ENCODE results near the gene WNK1.

WNK1 gene

DNA sequence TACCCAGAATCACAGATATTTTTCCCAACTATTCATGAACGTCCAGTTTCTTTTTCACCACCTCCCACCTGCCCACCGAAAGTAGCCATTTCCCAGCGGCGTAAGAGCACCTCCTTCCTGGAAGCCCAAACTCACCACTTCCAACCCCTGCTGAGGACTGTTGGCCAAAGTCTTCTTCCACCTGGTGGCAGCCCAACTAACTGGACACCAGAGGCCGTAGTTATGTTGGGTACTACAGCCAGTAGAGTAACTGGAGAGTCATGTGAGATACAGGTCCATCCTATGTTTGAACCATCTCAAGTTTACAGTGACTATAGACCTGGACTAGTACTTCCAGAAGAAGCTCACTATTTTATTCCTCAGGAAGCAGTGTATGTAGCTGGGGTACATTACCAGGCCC is 115.5 kb downstream of the WNK1 start:
- no peak for DNase-seq

DNA sequence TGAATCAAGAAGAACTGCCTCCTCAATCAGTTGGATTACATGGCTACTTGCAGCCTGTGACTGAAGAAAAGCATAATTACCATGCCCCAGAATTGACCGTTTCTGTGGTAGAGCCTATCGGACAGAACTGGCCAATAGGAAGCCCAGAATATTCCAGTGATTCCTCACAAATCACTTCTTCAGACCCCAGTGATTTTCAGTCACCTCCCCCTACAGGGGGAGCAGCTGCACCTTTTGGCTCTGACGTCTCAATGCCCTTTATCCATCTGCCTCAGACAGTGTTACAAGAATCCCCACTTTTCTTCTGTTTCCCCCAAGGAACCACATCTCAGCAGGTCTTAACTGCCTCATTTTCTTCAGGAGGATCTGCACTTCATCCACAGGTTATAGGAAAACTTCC is 116.3 kb downstream of the WNK1 start:
- no peak for DNase-seq

DNA sequence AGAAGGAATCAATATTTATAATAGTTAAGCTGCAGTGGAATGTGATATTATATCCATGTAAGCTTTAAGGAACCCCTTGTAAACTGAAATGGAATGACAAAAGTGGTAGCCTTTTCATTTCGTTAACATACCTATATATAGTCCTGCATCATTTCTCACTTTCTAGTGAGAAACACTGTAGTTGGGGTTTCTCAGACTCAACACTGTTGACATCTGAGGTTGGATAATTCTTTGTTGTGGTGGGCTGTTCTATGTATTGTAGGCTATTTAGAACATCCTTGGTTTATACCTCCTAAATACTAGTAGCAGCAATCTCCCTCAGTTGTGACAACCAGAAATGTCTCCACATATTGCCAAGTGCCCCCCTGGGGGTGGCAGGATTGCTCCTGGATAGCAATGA is 118.0 kb downstream of the WNK1 start:
- DNase-seq = no peak

DNA sequence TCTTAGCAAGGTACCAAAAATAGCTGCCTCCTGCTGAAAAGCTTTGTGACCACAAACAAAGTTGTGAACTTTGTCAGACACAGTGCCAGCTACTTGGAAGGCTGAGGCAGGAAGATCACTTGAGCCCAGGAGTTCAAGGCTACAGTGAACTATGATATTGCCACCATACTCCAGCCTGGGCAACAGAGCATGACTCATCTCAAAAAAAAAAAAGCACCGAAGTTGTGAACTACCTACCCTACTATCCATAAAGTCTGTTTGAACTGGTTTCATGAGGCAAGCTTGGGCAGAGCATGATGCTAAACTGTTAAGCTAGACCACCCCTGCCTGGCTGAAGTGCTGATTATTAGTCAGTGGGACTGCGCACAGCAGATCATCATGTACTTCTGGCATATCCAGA is 121.6 kb downstream of the WNK1 start:
- no peak for DNase-seq

DNA sequence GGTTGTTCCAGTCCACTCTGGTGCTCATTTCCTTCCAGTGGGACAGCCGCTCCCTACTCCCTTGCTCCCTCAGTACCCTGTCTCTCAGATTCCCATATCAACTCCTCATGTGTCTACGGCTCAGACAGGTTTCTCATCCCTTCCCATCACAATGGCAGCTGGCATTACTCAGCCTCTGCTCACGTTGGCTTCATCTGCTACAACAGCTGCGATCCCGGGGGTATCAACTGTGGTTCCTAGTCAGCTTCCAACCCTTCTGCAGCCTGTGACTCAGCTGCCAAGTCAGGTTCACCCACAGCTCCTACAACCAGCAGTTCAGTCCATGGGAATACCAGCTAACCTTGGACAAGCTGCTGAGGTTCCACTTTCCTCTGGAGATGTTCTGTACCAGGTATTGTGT is 127.3 kb downstream of the WNK1 start:
- DNase-seq = no peak

DNA sequence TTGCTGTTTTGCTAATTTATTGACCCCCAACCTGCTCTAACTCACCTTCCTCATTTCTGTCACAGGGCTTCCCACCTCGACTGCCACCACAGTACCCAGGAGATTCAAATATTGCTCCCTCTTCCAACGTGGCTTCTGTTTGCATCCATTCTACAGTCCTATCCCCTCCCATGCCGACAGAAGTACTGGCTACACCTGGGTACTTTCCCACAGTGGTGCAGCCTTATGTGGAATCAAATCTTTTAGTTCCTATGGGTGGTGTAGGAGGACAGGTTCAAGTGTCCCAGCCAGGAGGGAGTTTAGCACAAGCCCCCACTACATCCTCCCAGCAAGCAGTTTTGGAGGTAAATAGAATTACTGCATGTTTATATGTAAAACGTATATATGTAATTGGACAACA is 128.3 kb downstream of the WNK1 start:
- no peak for DNase-seq

DNA sequence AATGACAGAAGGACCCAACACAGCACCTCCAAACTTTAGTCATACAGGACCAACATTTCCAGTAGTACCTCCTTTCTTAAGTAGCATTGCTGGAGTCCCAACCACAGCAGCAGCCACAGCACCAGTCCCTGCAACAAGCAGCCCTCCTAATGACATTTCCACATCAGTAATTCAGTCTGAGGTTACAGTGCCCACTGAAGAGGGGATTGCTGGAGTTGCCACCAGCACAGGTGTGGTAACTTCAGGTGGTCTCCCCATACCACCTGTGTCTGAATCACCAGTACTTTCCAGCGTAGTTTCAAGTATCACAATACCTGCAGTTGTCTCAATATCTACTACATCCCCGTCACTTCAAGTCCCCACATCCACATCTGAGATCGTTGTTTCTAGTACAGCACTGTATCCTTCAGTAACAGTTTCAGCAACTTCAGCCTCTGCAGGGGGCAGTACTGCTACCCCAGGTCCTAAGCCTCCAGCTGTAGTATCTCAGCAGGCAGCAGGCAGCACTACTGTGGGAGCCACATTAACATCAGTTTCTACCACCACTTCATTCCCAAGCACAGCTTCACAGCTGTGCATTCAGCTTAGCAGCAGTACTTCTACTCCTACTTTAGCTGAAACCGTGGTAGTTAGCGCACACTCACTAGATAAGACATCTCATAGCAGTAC is 132.5 kb downstream of the WNK1 start:
- DNase-seq = no peak

DNA sequence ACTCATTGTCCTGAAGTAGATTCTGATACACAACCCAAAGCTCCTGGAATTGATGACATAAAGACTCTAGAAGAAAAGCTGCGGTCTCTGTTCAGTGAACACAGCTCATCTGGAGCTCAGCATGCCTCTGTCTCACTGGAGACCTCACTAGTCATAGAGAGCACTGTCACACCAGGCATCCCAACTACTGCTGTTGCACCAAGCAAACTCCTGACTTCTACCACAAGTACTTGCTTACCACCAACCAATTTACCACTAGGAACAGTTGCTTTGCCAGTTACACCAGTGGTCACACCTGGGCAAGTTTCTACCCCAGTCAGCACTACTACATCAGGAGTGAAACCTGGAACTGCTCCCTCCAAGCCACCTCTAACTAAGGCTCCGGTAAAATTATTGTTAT is 133.3 kb downstream of the WNK1 start:
- DNase-seq = no peak

DNA sequence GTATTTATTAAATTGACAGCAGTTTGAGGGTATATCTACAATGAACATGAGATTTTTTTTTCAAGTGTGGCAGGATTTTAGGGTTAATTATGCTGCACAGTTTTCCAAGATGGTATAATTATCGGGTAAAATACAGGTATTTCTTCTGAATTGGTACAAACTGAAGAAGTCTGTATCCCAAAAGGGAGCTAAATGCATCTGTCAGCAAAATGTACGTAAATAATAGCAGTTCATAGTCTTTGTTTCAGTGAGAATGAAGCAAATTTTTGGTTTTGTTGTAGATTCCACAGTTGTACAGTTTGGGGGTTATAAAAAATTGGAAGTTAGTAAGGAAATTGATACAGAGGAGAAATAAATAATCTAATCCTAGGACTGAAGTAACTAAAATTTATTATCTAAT is 133.8 kb downstream of the WNK1 start:
- DNase-seq = no peak

DNA sequence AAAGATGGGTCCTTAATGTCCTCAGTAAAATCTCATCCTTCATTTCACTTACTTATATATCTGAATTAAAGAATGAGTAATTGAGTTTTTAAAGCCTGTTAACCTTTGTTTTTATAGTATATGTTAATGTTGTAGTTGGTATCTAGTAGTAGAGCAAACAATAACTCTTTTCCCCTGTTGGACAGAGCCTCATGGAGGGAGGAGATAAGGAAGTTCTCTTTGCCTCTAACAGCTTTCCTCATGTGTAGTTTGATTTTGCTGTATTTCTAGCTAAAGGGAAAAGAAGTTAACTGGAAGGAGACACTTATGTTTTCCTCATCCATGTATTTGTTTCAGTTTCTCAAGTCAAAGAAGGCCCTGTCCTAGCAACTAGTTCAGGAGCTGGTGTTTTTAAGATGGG is 141.8 kb downstream of the WNK1 start:
- DNase-seq = no peak

DNA sequence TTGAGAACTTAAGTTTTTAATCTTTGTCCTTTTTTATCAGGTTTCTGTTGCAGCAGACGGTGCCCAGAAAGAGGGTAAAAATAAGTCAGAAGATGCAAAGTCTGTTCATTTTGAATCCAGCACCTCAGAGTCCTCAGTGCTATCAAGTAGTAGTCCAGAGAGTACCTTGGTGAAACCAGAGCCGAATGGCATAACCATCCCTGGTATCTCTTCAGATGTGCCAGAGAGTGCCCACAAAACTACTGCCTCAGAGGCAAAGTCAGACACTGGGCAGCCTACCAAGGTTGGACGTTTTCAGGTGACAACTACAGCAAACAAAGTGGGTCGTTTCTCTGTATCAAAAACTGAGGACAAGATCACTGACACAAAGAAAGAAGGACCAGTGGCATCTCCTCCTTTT is 143.7 kb downstream of the WNK1 start:
- DNase-seq = no peak

DNA sequence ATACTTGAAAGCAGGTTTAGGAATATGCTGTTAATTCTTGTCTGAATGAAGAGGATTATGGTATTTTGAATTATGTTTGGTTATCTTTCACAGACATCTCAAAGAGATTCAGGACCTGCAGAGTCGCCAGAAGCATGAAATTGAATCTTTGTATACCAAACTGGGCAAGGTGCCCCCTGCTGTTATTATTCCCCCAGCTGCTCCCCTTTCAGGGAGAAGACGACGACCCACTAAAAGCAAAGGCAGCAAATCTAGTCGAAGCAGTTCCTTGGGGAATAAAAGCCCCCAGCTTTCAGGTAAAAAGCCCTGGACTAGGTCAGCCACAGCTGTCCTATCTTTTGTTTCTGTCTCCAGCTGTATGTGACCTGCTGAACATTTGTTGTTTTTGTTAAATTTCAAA is 145.0 kb downstream of the WNK1 start:
- DNase-seq = no peak

DNA sequence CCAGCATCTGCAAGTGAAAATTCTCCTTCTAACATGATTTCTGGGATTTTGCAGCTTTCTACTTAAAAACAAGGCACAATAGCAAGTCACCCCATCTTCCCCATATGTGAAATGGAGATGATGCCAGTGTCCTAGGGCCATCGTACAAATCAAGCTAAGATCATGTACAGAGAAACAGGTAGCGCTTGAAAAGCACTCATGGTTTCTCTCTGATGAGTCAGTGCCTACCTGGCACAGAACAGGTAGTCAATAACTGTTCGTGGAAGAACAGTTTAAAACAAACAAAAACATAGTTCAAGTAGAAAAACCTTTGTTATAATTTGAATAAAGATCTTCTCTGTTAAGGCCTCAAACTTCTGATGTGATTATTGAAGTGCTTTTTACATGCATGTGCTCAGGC is 150.2 kb downstream of the WNK1 start:
- DNase-seq = no peak

DNA sequence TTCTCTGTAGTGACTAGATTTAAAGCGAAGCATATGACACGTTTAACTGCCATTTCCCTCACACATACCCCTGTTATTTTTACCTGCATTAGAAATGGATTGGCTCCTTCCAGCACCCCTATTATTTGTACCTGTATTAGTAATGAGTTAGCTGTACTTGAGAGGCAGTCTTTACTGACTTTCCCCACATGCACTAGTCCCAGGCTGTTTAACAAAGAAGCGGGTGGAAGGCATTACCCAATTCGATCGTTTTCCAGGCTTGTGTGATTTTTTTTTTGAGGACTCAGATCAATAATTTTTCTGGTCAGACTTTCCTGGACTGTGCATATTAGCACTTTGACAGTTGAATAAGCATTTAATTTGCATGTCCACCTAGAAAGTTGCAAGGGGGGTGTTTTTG is 150.7 kb downstream of the WNK1 start:
- DNase-seq = no peak

DNA sequence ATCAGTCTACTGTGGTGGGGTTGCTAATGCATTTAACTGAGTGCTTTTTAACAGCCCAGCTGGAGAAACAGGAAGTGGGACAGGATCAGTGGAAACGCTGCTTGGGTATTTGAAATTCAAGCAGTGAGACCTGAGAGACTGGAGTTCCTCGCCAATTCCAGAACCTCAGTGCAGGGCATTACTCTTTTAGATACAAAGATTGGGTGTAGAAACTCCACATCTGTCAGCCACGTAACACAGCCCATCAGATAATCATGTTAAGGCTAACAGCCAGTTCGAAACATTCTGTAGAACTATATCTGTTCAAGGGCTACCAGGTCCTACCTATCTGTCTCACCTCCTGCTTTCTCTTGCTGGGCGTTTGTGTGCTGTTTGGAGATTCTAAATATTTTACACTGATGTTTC is 151.6 kb downstream of the WNK1 start:
- no peak for DNase-seq

DNA sequence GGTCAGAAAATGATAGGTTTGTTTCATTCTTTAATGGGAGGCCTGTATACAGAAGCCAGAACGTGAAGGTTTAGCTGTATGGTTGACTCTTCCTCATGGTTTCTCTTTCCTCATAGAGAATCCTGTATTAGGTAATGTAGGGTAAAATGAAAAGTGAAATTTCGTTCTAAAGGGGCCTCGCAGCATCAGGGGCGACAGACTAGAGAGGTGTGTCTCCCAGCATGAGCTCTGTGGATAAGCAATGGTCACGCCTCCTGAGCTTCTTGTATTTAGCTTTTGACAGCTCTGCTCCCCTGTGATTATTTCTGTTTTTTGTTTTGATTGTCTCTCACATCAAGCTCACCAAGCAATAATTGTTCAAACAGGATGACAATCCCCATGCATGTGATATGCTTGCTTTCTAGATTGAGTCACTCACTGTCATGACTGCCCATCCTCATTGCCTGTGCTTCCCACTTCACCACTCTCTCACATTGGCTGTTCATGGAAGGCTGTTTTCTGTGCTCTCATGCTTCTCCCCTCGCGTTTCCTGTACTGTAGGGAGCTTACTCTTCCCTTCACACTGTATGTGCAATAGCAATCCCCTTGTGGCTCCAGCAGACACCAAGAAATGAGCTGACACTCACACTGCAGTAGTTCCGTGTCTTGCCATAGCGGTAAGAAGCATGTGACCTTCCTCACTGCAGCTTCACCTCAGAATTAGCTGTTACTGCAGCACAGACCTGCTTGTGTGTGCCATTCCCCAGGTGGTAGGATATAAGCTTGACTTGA is 153.1 kb downstream of the WNK1 start:
- no peak for DNase-seq

DNA sequence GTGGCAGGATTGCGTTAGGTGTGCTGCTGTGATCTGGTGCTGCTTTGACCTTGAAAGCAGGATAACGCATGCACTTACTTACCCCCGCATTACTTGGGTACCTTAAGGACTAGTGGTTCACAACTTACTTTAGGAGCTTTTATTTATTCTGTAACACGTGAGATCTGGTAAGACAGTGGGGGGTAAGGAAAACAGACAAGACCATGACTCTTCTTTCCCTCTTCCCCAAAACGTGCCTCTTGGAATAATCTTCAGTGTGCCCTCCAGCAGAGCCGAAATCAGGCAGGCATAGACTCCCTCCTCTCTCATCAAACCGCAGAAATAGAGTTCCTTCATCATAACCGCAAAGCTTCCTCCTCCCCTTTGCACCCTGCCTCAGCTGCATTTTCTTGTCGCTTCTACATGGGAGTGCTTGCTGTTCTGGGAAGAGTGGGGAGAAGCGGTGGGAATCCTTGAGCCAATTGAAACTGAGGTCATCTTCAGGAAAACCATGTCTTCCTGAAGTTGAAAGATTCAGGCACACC is 153.7 kb downstream of the WNK1 start:
- no peak for DNase-seq

DNA sequence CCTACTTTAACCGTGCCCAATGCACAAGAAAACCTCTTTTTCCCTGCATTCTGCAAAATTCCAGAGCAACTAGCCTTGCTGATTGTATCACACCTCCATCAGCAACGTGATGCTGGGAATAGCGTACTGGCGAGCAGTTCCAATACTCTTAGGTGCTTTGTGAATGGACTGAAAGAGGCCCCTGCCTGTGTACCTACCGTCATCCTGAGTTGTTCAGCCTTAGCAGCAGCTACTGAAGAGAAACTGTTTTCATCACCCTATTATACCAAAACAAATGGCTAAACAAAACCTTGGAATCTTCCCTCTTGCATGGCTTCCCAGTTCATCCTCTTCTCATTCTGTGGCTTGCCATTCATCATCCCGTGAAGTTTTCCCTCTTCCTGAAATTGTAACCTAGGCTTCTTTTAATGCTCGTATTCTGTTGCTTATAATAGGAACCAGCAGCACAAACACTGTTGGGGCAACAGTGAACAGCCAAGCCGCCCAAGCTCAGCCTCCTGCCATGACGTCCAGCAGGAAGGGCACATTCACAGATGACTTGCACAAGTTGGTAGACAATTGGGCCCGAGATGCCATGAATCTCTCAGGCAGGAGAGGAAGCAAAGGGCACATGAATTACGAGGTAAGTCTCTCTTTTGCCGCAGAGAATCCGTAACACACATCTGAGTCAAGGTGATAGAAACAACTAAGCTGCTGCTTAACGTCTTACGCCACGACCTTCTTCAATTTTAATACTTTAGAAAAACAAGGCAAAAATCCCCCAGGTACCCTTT is 155.2 kb downstream of the WNK1 start:
- no peak for DNase-seq

DNA sequence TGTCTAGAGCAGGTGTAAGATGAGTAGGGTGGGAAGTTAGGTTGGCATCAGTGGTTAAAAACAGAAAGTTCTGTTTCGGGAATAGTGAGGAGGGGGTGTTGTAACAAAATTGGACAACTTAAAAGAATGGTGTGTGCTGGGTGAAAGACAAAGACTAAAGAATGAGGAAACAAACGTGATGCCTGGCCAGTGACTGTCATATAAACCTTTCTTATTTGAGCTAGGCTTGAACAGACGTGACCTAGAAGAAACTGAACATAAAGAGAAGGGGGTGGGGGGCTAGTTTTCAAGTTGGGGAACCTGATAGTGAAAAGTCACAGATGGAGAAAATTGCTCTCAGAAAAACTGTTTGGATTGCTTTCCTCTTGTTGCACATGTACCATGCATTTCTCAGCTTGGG is 157.5 kb downstream of the WNK1 start:
- DNase-seq = no peak

DNA sequence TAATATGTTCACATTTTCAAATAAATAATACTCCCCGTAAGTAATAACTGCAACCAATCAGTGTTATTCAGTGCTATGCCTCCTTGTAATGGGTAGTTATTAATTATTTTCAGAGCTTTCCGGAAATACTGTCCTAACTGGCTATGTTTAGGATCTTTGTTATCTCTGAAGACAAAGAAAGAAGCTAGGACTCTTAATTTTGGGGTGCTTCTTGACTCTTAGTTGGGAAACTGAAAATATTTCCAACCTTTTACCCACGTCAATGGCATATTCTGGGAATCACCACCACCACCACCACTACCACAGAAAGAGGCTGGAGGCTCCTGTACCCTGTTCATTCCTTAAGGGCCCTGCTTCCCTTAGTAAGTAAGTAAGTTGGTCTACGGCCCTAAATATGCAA is 158.0 kb downstream of the WNK1 start:
- no peak for DNase-seq

DNA sequence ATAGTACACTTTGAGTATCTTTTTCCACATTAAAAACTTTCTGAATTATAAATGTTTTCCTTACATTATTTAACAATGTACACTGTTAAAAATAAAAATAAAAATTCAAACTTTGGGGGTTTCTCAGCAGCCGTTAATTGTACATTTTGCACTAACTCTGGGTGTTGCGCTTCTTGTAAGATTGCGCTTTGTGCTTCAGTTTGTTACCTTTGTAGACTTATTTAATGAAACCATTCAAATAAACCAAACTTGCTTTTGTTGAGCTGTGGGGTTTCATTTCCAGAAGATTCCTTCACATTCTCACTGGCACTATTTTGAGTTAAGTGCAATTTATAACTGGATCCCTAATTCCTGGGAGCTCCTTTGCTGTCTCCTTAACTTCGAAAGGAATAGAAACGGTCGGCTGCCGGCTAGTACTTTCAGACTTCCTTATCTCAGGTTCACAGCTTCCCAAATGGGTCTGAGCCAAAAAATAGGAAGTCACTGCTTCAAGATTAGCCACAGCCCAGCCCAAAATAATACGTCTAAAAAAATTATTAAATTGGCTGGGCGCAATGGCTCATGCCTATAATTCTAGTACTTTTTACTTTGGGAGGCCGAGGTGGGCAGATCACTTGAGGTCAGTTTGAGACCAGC is 158.9 kb downstream of the WNK1 start:
- no peak for DNase-seq

DNA sequence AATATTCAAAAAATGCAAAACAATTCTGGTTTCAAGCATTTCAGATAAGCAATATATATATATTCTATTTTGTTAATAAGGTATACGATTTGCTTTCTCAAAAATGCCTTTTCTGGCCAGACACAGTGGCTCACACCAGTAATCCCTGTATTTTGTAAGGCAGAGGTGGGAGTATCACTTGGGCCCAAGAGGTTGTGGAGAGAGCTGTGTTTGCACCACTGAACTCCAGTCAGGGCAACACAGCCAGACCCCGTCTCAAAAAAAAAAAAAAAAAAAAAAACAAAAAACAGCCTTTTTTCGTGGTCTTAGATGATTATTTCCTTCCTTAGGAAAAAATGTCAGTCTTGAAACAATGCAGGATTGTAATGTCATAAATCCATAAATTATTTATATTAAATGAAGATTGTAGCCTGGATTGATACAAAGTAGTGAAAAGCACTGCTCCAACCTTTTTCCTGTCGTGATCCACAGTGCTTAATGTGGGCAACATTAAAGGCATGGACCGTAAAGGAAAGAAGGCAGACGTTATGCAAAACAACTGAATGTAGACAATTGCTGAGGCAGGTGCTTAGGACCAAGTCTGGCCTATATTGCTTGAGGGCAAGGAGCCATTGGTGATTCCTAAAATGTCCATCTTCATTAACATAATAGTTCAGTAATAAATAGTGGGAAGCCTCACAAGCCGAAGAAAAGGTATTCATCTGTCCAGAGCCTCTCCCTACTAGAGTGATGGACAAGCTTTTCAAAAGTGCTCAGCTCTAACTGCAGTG is 160.3 kb downstream of the WNK1 start:
- DNase-seq = no peak
